Stimulated activated CD4-positive, alpha-beta T cell treated with anti-CD3 and anti-CD28 coated beads, Interleukin-4, amount 100 ng/mL, for 48 hours (primary cell): Measurements from ENCODE around the gene PTCRA.
A peak's percentile ranks its signal among the peaks of the same experiment; 100 is the strongest.

ENCODE experiments used
- DNase-seq, 2 donors: peaks; one replicate each; pipeline ENCODE4 v3.0.0-alpha.2; 2020; ENCODE audit warnings: low read depth in 2 of 2

The PTCRA gene

DNA sequence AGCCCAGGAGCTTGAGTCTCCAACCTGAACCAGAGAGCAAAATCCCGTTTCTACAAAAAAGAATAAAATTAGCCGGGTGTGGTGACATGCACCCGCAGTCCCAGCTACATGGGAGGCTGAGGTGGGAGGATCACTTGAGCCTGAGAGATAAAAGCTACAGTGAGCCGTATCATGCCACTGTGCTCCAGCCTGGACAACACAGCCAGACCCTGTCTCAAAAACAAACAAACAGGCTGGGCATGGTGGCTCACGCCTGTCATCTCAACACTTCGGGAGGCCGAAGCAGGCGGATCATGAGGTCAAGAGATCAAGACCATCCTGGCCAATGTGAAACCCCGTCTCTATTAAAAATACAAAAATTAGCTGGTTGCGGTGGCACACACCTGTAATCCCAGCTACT is 11.4 kb upstream of the PTCRA start:
- no peak for DNase-seq

DNA sequence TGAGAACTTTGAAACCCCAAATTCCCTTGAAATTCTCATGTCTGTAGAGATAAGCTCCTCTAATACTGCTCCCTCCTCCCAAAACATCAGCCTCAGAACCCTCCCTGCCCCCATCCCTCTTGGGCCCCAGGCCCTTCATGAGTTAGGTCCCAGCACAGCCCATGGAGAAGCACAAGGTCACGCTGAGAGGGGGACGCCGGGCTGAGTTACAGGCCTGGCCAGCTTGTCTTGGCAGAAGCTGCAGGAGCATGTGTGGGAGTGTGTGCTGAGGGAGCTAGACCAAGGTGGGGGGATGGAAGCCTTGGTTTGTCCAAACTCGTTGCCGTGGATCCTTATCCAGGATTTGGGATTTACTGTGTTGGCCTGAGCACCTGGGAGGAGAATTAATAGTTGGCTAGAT is 8.5 kb upstream of the PTCRA start:
- DNase-seq, result no peak

DNA sequence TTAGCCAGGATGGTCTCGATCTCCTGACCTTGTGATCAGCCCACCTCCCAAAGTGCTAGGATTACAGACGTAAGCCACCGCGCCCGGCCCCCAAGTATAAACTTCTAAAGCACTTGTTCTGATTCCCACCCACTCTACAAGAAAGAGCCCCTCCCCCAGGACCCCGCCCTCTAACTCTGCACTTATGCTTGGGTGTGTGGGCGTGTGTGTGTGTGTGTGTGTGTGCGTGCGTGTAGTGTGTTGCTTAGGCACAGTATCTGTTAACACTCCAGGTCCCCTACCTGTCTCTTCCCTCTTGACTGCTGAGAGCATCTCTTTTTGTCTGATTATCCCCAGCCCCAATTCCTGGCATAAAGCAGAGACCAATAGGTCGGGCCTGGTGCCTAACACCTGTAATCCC is 6.0 kb upstream of the PTCRA start:
- no peak for DNase-seq

DNA sequence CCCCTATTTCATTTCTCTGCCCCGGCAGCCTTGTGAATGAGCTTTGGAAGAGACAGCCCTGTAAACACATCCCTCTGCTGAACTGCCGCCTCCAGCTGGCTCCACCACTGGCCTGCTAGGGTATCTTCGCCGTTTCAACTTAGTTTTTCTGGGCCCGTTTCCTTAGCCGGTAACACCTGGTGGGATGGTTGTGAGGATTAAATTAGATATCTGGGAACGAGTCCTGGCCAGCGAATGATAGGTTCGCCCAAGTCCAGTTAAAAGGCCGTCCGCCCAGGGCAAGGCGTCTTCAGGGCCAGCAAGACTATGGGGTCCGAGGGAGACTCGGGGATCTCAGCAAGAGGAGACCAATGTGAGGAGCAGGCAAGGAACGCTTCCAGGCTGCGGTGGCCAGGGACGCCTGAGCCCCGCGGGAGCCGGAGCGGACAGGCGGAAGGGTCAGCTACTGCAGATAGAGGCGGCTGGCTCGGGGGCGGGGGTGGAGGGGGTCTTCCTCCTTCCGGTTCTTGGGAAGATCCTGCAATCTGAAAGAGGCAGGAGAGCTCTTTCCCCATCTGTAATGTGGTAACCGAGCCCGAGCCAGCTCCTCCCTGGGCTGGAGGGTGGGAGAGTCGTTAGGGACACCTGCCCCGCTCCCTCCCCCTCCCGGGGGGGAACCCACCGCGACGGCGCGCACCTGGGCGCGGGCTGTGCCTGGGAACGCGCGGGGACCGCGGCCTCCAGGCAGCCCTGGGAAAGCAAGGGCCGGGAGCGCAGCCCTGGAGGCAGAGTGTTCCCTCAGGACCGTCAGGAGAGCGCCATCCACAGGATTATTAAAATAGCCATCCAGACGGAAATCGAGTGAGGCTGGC is 4.5 kb upstream of the PTCRA start:
- DNase-seq, result no peak

DNA sequence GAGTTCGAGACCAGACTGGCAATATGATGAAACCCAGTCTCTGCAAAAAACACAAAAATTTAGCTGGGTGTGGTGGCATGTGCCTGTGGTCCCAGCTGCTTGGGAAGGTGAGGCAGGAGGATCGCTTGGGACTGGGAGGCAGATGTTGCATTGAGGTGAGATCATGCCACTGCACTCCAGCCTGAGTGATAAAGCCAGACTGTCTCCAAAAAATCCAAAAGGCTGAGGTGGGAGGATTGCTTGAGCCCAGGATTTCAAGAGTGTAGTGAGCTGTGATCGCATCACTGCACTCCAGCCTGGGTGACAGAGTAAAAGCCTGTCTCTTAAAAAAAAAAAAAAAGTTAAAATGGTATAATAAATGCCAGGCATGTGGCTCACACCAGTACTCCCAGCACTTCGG is 1.3 kb upstream of the PTCRA start:
- DNase-seq, result no peak

DNA sequence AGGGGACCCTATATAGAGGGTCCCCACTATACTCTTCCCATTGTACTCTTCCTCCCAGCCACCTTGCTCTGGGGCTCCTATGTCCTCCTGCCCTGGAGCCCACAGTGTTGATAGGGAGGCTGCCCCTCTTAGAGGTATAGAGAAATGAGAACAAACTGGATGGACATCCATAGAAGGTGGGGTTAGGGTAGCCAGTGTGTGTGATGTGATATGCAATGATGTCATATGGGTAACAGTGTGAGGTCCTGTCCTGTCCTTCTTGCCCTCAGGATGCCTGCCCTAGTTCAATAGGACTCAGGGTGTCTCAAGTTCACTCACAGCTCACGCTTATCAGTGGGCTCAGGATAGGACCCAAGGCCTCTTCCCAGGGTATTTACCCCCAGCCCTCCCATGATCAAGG is 435 bp downstream of the PTCRA start:
- DNase-seq, result no peak

DNA sequence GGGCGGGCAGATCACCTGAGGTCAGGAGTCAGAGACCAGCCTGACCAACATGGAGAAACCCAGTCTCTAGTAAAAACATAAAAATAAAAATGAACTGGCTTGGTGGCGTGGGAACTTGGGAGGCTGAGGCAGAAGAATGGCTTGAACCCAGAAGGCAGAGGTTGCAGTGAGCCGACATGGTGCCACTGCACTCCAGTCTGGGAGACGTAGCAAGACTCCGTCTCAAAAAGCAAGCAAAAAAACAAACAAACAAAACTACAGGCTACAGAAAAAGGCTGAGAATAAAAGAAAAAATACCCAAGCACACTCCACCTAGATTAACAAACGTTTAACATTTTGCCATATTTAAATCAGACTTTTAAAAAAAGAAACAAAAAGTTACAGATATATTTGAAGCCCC is 5.9 kb downstream of the PTCRA start:
- no peak for DNase-seq

DNA sequence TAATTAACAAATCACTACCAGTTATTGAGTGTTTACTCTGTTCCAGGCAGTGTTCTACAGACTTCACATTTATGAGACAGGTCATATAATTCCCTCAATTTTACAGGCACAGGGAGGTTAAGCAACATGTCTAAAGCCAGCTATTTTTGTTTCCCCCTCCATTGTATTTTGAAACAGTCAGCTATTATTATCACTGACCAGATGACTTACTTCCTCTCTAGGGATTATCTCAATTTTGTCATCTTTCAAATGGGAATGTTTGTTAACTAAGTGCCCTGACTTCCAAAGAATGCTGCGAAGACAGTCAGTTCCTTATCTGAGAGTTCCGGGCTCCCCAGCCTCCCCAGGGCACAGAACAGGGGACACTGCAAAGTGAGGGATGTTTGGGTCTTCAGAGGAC is 7.8 kb downstream of the PTCRA start:
- no peak for DNase-seq

DNA sequence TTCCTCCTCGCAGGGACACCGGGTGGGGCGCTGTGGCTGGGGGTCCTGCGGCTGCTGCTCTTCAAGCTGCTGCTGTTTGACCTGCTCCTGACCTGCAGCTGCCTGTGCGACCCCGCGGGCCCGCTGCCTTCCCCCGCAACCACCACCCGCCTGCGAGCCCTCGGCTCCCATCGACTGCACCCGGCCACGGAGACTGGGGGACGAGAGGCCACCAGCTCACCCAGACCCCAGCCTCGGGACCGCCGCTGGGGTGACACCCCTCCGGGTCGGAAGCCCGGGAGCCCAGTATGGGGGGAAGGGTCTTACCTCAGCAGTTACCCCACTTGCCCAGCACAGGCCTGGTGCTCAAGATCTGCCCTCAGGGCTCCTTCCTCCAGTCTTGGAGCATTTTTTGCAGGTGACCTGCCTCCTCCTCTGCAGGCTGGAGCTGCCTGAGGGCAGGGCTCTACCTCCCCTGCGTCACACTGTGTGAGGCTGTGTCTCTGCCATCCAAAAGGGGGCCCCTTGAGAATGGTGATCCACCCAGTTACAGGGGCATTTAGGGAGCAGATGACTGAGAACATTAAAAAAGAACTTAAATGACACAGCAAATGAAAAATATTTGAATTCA is 9.5 kb downstream of the PTCRA start:
- DNase-seq, result no peak

DNA sequence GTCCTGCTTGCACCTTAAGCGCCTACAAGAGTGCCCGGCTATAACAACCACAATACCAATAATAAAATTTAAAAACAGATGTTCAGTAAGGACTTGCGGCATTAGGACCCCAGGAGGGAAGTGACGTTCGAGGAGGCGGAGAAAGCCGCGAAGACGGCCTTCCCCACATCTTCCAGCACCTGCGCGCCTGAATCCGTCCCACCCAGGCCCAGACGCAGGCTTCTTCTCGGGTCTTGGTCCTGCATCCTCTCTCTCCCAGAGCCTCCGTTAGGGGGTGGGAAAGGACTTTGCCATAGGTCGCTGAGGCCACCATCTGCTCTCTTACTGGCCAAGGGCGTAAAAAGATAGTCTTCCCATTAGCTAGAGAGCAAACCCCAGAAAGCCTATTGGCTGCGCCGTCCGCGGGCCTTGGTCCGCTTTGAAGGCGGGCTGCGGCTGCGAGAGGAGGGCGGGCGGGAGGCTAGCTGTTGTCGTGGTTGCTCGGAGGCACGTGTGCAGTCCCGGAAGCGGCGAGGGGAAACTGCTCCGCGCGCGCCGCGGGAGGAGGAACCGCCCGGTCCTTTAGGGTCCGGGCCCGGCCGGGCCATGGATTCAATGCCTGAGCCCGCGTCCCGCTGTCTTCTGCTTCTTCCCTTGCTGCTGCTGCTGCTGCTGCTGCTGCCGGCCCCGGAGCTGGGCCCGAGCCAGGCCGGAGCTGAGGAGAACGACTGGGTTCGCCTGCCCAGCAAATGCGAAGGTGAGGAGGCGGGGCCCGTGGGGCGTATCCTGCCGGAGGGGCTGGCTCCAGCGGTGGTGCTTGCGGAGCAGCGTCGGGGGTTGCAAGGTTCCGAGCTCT is 13.3 kb downstream of the PTCRA start, which contains the start of gene CNPY3:
Gene CNPY3, plus strand, starts transcription at position 495 of the 835 bp plus-strand sequence. Its CDS starts 91 bp downstream, at position 586.
- DNase-seq, result peak; percentile 91 to 92

DNA sequence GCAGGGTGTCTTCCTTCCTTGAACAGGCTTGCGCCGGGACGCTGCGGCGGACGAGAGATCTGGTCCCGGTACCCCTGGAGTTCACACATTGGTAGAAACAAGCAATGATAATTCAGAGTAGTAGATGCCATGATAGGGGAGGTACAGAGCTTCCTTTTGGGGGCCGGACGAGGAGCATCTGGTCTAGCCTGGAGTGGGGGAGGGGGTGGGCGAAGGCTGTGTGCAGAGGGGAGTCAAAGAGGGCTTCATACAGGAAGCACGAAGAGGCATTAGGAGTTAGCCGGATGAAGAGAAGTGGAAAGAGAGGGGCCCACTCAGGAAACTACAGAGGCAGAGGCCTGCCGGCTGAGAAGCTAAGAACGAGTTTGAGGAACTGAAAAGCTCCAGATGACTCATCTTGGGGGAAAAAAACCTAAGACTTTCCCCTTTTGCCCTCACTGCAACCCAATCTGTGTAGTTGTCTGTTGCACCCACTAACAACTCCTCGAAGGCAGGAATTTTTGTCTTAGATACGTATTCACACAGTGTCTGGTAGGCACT is 14.0 kb downstream of the PTCRA start:
- DNase-seq, result peak; percentile 43 to 45

DNA sequence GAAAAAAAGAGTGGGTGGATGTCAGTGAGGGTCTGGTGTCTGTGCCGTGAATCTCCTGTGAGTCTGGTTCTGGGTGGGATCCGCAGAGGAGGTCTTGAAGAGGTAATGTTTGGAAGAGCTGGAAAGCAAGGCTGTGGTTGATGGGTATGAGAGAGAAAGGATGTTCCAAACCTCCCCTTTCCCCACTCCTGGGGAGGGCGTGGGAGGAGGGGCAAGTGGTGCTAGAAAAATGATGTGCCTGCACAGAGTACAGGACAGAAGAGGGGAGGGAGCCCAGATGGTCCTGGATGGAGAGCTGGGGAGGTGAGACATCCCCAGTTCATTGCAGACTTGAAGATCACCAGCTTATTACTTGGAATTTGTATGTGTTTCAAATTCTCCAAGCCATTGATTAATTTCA is 16.6 kb downstream of the PTCRA start:
- DNase-seq, result no peak

DNA sequence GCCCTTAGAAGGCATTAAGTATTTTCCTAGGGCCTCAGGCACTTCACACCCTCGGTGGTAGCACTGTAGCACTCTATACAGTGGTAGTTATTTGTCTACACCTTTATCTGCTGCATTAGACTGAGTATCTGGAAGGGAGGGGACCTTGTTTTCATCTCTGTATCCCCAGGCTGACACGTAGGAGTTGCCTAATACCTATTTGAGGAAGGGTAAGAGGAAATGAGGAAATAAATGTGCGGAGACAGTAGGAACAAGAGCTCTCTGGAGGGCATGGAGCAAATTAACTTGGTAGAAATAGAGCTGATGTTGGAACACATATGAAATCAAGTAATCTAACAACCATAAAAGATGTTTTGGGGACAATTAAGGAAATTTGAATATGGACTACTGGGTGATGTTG is 17.4 kb downstream of the PTCRA start:
- no peak for DNase-seq

DNA sequence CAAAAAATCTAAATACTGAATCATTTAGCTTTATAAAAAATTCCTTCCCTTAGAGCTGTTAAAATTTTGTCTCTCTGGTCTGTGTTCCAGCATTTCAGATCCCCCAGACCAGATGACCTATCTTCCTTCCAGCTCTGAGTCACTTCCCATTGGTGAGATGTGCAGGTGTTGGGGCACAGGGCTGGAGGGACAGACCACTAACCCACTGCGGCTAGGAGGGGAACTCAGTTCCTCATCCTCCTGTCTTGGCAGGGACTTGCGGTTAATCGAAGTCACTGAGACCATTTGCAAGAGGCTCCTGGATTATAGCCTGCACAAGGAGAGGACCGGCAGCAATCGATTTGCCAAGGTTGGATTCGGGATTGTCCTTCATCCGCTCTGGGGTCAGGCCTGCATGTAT is 19.5 kb downstream of the PTCRA start:
- no peak for DNase-seq

DNA sequence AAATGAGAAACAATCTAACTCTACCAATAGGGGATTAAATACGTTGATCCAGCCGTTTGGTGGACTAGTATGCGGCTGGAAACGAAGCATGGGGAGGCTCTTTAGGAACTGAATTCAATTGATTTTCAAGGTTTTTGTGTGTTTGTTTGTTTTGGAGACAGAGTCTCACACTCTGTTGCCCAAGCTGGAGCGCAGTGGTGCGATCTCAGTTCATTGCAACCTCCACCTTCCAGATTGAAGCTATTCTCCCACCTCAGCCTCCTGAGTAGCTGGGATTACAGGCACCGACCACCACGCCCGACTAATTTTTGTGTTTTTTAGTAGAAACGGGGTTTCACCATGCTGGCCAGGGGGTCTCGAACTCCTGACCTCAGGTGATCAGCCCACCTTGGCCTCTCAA is 20.5 kb downstream of the PTCRA start:
- no peak for DNase-seq

DNA sequence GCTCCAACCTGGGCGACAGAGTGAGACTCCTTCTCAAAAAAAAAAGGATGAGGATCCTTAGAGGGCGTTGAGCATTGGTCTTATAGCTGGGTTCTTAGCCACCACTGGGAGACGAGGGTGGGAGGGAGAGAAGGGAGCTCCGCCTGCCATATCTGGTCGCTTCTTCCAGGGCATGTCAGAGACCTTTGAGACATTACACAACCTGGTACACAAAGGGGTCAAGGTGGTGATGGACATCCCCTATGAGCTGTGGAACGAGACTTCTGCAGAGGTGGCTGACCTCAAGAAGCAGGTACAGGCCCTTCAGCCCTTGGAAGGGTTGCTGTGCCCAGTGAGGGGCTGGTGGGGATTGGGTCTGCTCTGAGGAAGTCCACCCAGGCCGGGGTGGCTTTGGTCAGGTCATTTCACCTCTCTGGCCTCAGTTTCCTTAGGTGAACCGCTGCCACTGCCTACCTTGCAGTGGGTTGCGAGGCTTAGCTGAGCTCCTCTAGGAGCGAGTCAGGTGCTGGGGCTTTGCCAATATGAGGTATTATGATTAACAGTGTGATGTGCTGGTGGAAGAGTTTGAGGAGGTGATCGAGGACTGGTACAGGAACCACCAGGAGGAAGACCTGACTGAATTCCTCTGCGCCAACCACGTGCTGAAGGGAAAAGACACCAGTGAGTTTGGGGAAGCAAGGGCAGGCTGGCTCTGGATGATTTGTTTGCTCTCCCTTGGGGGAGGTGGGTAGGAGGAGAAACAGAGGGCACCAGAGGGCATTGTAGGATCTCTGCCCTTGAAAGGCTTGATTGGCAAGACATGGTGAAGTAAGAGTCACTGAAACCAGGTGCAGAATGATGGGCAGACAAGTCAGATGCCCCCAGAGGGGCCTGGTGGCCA is 21.9 kb downstream of the PTCRA start:
- no peak for DNase-seq

DNA sequence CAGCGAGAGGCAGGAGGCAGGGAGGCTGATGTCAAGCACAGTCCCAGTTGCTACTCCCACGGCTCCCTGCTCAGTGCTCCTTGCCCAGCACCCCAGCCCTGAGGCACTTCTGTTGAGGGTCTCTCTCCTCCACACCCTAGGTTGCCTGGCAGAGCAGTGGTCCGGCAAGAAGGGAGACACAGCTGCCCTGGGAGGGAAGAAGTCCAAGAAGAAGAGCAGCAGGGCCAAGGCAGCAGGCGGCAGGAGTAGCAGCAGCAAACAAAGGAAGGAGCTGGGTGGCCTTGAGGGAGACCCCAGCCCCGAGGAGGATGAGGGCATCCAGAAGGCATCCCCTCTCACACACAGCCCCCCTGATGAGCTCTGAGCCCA is 22.6 kb downstream of the PTCRA start:
- no peak for DNase-seq

DNA sequence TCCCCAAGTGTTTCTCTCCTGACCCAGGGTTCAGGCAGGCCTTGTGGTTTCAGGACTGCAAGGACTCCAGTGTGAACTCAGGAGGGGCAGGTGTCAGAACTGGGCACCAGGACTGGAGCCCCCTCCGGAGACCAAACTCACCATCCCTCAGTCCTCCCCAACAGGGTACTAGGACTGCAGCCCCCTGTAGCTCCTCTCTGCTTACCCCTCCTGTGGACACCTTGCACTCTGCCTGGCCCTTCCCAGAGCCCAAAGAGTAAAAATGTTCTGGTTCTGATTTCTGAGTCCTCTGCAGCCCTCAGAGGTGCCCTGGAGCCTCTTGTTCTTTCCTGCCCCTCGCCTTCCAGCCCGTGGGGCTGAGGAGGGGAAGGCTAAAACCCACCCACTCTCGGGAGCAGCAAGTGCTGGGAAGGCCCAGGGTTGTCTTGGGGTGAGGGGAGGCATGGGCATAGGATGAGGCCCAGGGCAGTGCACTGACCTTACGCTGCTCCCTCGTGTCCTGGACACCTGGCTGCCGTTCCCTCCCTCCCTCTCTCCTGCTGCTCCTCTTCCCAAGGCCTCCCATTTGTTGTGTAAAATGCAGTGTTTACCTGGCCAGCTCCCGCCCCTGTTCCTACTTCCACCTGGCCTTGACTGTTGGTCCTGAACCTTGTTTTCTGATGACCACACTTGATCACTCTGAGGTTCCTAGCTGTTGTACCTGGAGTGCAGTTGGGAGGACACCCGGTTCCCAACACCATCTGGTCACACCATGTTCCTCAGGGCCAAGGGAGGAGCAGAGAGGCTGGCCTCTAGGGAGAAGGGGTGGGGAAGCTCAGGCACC is 23.3 kb downstream of the PTCRA start:
- DNase-seq, result no peak

DNA sequence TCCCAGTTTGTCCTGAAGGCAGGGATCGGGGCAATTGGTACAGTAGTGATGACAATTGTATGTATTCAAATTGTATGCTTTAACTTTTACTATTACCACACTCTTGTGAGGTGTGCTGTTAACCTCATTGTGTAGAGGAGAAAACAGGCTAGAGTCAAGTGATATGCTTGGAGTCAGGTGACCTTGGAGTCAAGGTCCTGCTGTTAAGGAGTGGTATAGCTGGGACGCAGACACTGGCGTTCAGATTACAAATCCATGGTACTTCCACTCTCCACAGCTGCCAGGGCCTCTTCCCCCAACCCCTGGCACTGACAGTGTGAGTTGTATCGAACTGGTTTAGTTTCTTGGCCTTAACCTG is 23.9 kb downstream of the PTCRA start:
- DNase-seq, result no peak

DNA sequence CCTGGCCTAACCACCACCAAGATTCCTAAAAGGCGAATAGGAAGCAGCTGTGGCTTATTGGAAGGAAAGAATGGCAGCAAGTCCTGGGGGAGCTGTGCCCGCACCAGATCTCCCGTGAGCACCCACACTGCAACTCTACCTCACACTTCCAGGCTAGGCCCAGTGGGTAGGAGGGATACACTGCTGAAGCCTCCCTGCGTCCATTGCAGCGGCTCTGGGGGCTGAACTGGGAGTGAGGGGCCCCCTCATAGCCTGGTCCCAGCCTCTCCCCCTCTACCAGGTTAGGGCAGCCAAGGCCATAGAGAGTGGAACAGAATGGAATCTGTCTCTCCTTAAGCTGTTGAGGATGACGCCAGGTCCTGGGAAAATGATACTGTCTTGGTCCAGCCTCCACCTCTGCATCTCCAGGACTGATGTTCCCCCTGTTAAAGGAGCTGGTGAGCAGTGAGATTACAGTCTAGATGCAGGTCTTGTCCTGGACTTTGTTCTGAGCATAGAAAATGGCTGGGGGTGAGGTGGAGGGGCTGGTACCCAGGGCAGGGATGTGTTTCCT is 24.7 kb downstream of the PTCRA start:
- DNase-seq, result no peak
